Measurements from ENCODE around the gene LARGE1.

The LARGE1 gene

GRCh38 chr22:33654173-33654895, 265.9 kb downstream of the LARGE1 start:
- no peak for DNase-seq

GRCh38 chr22:33653532-33654063, 266.7 kb downstream of the LARGE1 start:
- DNase-seq: no peak

DNA sequence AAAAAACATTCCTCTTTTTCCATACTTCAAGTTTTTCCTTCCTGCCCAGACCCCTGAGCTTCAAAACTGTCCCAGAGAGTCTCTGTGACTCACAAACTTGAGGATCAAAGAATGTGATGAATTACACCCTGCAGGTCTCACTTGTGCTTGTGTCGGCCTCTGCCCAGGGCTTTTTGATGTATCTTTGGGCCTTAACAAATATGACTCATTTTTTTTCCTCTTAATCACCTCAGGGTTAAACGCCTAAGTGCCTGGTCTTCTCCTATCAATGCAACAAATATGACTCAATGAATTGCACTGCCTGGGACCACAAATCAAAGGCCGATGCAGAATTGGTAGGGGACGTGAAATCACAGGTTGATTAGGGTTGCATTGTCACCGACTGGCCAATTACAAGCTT, 267.7 kb downstream of the LARGE1 start:
- no peak for DNase-seq

GRCh38 chr22:33650244-33650643, 270.0 kb downstream of the LARGE1 start:
- no peak for DNase-seq

GRCh38 chr22:33648478-33648877, 271.8 kb downstream of the LARGE1 start:
- no peak for DNase-seq

DNA sequence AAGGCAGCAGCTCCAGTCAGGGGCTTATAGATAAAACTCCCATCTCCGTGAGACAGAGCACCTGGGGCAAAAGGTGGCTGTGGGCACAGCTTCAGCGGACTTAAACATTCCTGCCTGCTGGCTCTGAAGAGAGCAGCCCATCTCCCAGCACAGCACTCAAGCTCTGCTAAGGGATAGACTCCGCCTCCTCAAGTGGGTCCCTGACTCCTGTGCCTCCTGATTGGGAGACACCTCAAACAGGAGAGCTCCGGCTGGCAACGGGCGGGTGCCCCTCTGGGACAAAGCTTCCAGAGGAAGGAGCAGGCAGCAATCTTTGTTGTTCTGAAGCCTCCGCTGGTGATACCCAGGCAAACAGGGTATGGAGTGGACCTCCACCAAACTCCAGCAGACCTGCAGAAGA, 279.4 kb downstream of the LARGE1 start:
- no peak for DNase-seq

- no peak for DNase-seq
Measured at GRCh38 chr22:33639588-33640254, 280.6 kb downstream of the LARGE1 start.

DNA sequence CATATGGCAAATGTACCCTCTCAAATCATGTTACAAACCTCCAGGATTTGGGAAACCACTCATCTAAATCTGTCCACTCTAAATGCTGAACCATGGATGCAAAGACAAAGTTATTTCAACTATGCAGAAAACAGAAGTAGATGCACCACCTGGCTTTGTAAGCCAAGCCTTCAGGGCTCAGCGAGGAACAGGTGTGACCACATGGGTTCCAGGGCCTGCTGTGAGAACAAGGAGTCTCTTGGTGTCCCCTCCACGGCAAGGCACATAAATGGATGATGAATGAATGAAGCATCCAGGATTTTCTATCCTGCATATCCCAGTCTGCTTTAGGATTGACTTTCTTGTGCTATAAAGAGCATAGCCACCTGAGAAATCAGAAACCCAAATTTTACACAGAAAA, 284.5 kb downstream of the LARGE1 start:
- DNase-seq: no peak

GRCh38 chr22:33631777-33632176, 288.5 kb downstream of the LARGE1 start:
- DNase-seq: no peak

- no peak for DNase-seq
Measured at GRCh38 chr22:33625959-33626358, 294.3 kb downstream of the LARGE1 start.

DNA sequence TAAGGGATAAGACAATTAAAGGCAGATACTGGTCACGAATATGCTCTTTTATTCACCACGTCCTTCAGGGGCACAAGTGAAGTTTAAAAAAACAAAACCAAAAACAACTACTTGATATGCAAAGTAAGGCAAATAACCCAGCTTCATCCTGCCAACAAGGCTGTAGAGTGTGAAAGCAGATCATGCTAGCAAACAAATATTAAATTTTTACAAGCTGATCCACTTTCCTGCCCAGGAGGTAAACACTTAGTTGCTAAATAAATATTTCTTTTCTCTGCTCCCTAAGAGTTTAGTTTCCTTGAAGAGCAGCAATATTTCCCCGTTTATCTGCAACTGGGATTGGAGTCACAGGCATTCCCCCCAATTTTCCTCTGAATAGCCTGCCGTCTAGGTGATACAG, 300.2 kb downstream of the LARGE1 start:
- DNase-seq: no peak

- DNase-seq: no peak
Measured at GRCh38 chr22:33606504-33606903, 313.8 kb downstream of the LARGE1 start.

DNA sequence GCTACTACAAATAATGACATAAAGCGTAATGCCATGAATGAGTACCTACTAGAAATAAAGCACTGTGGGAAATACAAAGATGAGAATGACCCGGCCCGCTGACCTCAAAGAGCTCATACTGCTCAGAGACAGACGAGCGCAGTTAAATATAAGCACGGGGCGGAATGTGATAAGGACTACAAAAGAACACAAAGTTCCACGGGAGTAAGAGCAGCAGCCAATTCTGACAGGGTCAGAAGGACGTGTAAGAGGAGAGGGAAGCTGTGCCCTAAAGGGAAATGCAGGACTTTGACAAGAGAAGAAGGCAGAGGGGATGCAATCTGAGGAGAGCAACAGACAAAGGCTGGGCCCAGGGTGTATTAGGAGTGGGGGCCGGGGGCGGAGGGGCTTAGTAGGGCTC, 314.6 kb downstream of the LARGE1 start:
- no peak for DNase-seq

- no peak for DNase-seq
Measured at GRCh38 chr22:33605221-33605620, 315.1 kb downstream of the LARGE1 start.

- DNase-seq: no peak
Measured at GRCh38 chr22:33601062-33601461, 319.2 kb downstream of the LARGE1 start.

DNA sequence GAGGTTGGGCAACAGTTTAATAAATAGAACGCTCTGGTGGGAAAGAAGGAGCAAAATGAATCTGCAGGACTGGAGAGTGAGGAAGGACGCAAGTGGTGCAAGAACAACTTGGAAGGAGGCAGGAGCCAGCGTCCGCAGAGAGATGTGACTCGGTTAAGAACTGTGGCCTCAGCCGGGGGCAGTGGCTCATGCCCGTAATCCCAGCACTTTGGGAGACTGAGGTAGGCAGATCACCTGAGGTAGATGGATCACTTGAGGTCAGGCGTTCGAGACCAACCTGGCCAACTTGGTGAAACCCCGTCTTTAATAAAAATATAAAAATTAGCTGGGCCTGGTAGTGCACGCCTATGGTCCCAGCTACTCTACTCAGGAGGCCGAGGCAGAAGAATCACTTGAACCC, 319.7 kb downstream of the LARGE1 start:
- no peak for DNase-seq

GRCh38 chr22:33600113-33600512, 320.2 kb downstream of the LARGE1 start:
- DNase-seq: no peak

DNA sequence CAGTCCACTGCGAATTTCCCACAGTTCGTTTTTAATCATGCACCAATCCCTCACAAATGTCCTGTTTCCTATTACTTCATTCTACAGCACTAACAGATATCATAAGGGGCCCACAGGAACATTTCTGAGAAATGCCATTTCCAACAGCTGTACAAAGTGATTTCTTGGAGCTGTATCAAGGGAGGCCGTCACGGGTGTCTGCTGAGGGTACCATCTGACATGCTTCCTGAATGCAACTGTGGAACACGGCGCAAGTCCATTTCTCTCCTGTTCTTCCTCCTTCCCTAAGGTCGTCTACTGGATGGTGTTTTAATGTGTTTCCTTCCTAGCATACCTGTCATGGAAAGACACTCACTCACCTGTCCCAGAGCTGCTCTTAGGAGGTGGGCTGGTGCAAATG, 320.7 kb downstream of the LARGE1 start:
- no peak for DNase-seq

DNA sequence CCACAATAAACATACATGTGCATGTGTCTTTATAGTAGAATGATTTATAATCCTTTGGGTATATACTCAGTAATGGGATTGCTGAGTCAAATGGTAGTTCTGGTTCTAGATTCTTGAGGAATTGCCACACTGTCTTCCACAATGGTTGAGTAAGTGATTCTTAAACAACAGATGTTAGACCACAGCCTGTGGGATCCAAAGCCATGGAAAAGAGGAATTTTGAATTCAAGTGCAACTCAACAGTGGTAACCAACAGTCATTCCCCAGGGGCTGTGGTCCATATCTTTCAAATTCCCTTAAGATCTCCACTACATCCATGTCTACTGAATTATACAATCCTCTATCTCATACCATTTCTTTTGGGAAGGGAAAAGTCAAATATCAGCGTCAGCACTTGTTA, 321.5 kb downstream of the LARGE1 start:
- DNase-seq: no peak

- DNase-seq: no peak
Measured at GRCh38 chr22:33597274-33597985, 322.8 kb downstream of the LARGE1 start.

DNA sequence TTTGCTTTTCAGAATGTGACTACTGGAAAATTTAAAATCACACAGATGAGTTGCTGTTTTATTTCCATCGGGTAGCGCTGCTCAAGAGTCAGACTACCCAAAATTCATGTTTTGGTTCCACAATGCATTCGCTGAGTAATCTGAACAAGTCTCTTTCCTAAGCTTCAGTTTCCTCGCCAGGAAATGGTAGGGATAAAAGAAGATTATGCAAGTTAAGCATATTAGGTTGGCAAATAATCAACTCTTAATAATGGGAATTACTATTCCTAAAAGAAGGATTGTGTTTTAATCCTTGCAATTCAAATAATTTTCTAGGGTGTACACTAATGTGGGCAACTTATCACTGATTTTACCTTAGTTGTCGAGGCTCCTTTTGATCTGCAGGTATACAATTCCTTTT, 326.5 kb downstream of the LARGE1 start:
- DNase-seq: no peak

DNA sequence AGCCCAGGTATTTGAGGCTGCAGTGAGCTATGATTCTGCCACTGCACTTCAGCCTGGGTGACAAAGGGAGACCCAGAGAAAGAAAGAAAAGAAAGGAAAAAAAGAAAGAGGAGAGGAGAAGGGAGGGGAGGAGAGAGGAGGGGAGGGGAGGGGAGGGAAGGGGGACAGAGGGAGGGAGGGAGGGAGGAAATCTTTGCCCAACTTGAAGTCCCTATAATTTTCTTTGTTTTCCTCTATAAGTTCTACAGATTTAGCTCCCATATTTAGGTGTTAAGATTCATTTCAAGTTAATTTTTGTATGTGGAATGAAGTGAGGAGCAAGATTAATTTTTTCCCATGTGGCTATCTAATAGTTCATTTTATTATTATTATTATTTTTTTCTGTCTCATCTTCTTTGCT, 328.3 kb downstream of the LARGE1 start:
- DNase-seq: no peak

DNA sequence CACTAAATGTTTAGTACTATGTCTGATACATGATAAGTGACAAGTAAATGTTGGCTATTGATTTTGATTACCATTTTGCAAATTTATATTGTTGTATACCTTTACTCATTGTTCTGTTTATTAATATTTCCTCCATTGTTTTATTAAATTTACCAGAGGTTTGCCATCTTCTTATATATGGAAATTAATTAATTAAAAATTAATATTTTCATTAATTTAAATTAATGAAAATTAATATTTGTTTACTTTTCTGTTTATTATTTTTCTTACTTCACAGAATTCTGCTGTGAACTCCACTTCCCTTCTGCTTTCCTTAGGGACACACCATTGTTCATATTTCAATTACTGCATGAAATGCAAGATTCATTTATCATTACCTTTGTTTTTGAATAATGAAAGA, 331.0 kb downstream of the LARGE1 start:
- DNase-seq: no peak

DNA sequence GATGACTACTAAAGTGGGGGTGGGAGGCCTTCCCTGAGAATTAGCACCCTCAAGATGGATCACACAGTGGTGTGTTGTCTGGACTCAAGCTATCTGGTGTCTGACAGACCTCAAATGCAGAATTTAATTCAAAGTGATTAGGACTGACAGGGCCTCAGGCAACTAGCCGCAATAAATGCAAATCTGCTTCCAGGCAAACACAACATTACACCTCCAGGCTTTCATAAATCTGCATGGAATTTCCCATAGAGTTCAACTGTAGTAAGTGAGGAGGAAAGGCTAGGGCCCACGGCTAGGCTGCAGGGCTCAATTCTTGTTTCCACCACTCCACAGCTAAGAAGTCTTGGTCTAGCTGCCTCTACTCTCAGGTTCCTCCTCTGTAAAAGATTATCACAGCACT, 331.4 kb downstream of the LARGE1 start:
- no peak for DNase-seq
